H1 (cell line): ENCODE results near the gene LIN28B. TPM values are rescaled to one million over a fixed set of nuclear protein-coding genes. Genes with fewer than 3 reads are reported as not detected.

ENCODE experiments used
- CEBPB ChIP-seq: IDR thresholded peaks from 2 replicates; pipeline ENCODE4 v1.6.1; 2012; ENCODE audit warnings: low read depth, low read length
- EZH2 ChIP-seq: fragments of 200-600 bp; sonication (generic); IDR thresholded peaks from 2 replicates; pipeline ENCODE4 v1.7.1; 2012; ENCODE audit warnings: low read depth, mild to moderate bottlenecking, moderate library complexity, low read length, inconsistent platforms; ENCODE audit not compliant: severe bottlenecking
- PHF8 ChIP-seq: fragments of 200-600 bp; sonication (generic); conservative IDR thresholded peaks from 2 replicates; pipeline ENCODE4 v1.7.1; 2012; ENCODE audit warnings: low read depth, mild to moderate bottlenecking, inconsistent platforms, low read length, moderate library complexity
- RNF2 ChIP-seq: fragments of 200-900, 300-1000 bp; sonication (generic); IDR thresholded peaks from 2 replicates; pipeline ENCODE4 v1.7.1; 2016; ENCODE audit warnings: borderline replicate concordance, low read depth, mild to moderate bottlenecking, antibody characterized with exemption, low read length; ENCODE audit not compliant: poor library complexity, severe bottlenecking; ENCODE audit errors: missing control alignments
- RXRA ChIP-seq: IDR thresholded peaks from 2 replicates; pipeline ENCODE4 v1.6.1; 2011; ENCODE audit warnings: low read depth, mild to moderate bottlenecking, low read length, moderate library complexity; ENCODE audit not compliant: insufficient read depth
- SIN3A ChIP-seq, 2 experiments: IDR thresholded peaks in 1 of 2; conservative IDR thresholded peaks in 1 of 2; 2 replicates each; pipeline ENCODE4 v1.6.1; 2011 to 2012; ENCODE audit warnings: low read length in 2 of 2, improper control_type of control experiment in 1 of 2, low read depth in 1 of 2, mild to moderate bottlenecking in 1 of 2
- SRF ChIP-seq: IDR thresholded peaks from 2 replicates; pipeline ENCODE4 v1.6.1; 2011; ENCODE audit warnings: mild to moderate bottlenecking, low read depth, low read length, moderate library complexity
- polyA plus RNA-seq, 7 experiments: library from polyadenylated mRNA; depleted of rRNA in 3 of 7; stranded (reverse) in 5 of 7; unstranded in 2 of 7; fragments of >200 nt in 5 of 7; fragments of 200-250 nt in 2 of 7; gene quantifications; 1 replicate in 5 of 7; 2 replicates in 1 of 7; 4 replicates in 1 of 7; pipeline versions ENCODE4 v1.2.1 to v1.2.3, GENCODE V29; 2011 to 2013; ENCODE audit warnings: missing spikeins in 2 of 7, mixed read lengths in 2 of 7
- total RNA-seq: library from RNA; stranded (reverse); fragmentation: NEBNext Ultra II Directional; extraction: Animal tissue kit (Norgen Biotek cat#: 25700); gene quantifications from 2 replicates; pipeline ENCODE4 v1.2.1, GENCODE V29; 2021
- TF ChIP-seq, protein P1 (sequence below): fragments of 300-600 bp; sonication (generic); IDR thresholded peaks from 2 replicates; pipeline ENCODE4 v1.7.1; 2012; ENCODE audit warnings: low read length, moderate library complexity, mild to moderate bottlenecking, inconsistent platforms; ENCODE audit not compliant: insufficient replicate concordance

The LIN28B gene
- total and polyA plus RNA-seq, 2 of the 8 experiments (the other 6 are each of a cell fraction or from before 2014, with no cell fraction given): 27.4 to 94.7 TPM

DNA sequence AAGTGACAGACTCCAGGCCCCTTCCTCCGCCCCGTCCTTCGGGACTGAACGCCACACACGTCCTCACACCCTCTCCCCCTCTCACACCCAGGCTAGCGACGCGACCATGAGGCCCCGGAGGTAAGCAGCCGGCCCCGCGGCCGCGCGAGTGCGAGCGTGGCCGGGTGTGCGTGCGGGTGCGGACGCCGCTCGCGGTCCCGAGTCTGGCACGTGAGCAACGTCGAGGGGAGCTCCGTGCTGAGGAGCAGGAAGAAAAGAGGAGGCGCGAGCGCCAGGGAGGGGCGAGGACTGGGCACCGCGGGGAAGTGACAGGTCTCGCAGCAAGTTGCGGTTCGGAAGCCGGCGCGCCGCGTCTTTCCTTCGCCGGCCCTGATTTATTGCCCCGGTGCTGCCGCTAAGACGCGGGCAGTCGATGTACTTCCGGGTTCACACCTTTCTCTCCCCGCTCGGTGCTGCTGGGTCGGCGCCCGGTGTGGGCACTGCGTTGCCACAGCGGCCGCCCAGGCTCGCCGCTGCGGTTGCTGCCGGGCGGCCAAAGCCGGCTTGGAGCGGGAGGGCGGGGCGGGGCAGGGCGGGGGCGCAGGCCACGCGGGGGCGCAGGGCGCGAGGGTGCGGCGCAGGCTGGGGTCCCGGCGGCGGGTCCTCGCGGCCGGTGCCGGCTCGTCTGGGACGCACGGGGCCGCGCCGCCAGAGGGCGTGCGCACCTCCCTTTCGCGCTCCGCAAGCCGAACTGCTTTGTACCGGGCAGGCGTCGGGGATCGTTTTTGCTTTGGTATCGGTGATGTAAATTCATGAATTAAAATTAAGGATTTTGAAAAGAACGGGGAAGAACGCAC, 15.8 kb upstream of the LIN28B start (continued):
- TF ChIP-seq PHF8: peak; percentile 49
- TF ChIP-seq SRF: no peak
- TF ChIP-seq RXRA: no peak
- TF ChIP-seq CEBPB: no peak
- TF ChIP-seq, protein P1, sequence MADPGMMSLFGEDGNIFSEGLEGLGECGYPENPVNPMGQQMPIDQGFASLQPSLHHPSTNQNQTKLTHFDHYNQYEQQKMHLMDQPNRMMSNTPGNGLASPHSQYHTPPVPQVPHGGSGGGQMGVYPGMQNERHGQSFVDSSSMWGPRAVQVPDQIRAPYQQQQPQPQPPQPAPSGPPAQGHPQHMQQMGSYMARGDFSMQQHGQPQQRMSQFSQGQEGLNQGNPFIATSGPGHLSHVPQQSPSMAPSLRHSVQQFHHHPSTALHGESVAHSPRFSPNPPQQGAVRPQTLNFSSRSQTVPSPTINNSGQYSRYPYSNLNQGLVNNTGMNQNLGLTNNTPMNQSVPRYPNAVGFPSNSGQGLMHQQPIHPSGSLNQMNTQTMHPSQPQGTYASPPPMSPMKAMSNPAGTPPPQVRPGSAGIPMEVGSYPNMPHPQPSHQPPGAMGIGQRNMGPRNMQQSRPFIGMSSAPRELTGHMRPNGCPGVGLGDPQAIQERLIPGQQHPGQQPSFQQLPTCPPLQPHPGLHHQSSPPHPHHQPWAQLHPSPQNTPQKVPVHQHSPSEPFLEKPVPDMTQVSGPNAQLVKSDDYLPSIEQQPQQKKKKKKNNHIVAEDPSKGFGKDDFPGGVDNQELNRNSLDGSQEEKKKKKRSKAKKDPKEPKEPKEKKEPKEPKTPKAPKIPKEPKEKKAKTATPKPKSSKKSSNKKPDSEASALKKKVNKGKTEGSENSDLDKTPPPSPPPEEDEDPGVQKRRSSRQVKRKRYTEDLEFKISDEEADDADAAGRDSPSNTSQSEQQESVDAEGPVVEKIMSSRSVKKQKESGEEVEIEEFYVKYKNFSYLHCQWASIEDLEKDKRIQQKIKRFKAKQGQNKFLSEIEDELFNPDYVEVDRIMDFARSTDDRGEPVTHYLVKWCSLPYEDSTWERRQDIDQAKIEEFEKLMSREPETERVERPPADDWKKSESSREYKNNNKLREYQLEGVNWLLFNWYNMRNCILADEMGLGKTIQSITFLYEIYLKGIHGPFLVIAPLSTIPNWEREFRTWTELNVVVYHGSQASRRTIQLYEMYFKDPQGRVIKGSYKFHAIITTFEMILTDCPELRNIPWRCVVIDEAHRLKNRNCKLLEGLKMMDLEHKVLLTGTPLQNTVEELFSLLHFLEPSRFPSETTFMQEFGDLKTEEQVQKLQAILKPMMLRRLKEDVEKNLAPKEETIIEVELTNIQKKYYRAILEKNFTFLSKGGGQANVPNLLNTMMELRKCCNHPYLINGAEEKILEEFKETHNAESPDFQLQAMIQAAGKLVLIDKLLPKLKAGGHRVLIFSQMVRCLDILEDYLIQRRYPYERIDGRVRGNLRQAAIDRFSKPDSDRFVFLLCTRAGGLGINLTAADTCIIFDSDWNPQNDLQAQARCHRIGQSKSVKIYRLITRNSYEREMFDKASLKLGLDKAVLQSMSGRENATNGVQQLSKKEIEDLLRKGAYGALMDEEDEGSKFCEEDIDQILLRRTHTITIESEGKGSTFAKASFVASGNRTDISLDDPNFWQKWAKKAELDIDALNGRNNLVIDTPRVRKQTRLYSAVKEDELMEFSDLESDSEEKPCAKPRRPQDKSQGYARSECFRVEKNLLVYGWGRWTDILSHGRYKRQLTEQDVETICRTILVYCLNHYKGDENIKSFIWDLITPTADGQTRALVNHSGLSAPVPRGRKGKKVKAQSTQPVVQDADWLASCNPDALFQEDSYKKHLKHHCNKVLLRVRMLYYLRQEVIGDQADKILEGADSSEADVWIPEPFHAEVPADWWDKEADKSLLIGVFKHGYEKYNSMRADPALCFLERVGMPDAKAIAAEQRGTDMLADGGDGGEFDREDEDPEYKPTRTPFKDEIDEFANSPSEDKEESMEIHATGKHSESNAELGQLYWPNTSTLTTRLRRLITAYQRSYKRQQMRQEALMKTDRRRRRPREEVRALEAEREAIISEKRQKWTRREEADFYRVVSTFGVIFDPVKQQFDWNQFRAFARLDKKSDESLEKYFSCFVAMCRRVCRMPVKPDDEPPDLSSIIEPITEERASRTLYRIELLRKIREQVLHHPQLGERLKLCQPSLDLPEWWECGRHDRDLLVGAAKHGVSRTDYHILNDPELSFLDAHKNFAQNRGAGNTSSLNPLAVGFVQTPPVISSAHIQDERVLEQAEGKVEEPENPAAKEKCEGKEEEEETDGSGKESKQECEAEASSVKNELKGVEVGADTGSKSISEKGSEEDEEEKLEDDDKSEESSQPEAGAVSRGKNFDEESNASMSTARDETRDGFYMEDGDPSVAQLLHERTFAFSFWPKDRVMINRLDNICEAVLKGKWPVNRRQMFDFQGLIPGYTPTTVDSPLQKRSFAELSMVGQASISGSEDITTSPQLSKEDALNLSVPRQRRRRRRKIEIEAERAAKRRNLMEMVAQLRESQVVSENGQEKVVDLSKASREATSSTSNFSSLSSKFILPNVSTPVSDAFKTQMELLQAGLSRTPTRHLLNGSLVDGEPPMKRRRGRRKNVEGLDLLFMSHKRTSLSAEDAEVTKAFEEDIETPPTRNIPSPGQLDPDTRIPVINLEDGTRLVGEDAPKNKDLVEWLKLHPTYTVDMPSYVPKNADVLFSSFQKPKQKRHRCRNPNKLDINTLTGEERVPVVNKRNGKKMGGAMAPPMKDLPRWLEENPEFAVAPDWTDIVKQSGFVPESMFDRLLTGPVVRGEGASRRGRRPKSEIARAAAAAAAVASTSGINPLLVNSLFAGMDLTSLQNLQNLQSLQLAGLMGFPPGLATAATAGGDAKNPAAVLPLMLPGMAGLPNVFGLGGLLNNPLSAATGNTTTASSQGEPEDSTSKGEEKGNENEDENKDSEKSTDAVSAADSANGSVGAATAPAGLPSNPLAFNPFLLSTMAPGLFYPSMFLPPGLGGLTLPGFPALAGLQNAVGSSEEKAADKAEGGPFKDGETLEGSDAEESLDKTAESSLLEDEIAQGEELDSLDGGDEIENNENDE: no peak
- TF ChIP-seq RNF2: peak; percentile 81
- no peak for TF ChIP-seq EZH2
- peak in 1 of 2 experiments; percentile 71; a peak in 2 of 4 replicates for TF ChIP-seq SIN3A (conservative IDR thresholded peaks at IDR 0.05 in 1 of 2, IDR thresholded peaks at IDR 0.05 in 1 of 2; ENCODE audit: low read depth in 1 of 2, low read length in 2 of 2)
